Stimulated activated CD4-positive, alpha-beta T cell treated with anti-CD3 and anti-CD28 coated beads, Interleukin-1b, Interleukin-23, amount 100 ng/mL, for 1 hour (primary cell): ENCODE data around the gene OPRM1.

ENCODE experiments used
- DNase-seq, 2 donors: peaks; one replicate each; pipeline ENCODE4 v3.0.0-alpha.2; 2020; ENCODE audit warnings: low read depth in 2 of 2

Gene OPRM1

DNA sequence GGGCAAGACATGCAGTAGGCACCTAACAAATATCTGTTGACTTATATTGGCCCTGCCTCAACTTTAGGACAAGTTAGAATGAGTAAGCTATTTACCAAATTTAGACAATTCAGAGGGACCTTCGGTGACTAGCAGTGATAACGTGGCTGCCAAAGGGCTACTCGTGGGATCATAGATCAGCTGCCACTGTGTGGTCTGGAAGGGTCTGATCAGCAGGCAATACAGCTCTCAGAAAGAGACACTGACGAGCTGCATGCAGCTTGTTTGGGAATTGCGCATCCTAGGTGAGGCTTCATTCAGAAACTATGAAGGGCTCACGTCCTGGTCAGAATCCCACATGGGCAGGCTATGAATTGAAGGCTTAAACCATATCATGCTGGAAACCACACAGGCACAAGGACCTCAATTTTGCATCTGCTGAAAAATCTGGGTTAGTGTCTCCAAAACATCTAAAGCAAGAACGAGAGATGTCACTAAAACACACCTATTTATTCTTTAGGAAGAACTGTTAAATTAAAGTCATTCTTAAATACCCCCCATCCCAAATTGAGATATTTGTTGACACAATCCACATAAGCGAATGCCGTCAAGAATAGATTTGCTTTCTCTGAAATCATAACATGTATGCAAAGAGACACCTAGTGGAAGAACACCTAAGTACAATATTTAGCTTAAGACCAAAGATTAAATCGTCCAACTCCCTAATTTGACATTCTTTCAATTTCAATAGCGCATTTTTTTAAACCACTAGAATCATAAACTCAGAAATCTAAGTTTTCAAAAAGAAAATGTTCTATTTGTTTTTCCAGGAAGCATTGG lies 238.0 kb downstream of the OPRM1 start:
- no peak for DNase-seq

DNA sequence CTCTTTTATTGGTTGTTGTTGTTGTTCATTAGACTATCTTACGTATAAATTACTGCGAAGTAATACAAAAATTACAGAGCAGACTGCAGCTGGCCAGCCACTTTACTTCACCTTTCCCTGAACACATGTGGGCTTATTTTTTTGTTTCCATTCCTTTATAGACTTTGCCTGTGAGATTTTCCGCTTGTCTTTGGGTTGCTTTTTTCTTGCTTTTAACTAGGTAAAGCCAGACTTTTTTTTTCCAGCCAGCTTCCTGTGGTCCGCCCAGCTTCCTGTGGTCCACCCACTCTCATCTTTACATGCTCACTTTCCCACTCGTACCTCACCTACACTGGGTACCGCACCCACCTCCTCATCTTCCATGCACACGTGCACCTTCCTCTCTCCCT lies 238.6 kb downstream of the OPRM1 start:
- no peak for DNase-seq

DNA sequence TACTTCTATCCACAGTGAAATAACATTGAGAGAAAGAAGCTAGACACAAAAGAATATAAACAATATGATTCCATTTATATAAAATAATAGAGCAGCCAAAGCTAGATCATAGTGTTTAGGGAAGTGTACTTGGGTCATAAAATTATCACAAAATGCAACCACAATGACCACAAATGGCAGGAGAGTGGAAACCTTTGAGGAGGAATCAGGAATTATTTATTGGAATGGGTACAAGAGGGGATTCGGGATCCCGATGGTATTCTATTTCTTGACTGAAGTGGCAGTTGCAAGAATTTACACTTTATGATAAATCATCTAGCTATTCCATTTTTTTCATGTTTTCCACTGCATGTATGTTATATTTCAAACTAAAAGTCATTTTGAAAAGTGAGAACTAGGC lies 241.5 kb downstream of the OPRM1 start:
- DNase-seq = no peak

GRCh38 chr6:154284313-154284853 lies 245.3 kb downstream of the OPRM1 start:
- no peak for DNase-seq

- no peak for DNase-seq
These were observed 246.8 kb downstream of the OPRM1 start for GRCh38 chr6:154285826-154286225.

DNA sequence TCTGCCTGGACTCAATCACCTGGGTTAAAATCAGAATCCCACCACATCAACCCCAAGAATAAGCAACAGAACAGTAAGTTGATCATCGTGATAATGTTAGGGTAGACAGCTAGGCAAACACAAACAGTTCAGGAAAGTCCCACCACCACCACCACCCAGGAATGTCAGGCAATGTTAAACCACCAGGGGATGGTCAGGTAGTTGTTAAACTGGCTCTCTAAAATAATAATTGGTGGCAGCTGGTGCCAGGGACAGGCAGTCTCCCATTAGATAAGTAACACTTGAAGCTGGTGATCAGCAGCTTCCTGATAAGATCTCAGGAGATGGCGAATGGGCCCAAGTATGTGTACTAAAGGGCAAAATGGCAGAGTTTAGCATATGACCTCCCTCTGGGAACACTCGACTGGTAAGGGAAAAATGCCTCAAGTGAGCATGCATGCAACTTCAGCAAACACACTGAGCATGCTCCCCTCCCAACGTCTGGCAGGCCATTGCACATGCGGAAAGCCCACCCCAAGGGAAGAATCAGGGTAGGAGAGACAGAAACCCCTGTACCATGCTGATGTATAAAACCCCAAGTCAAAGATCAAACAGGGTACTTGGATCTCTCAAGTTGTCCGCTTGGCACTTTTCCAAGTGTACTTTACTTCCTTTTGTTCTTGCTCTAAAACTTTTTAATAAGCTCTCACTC lies 250.9 kb downstream of the OPRM1 start:
- DNase-seq = no peak

GRCh38 chr6:154292066-154292465 lies 253.0 kb downstream of the OPRM1 start:
- no peak for DNase-seq

- DNase-seq = no peak
These were observed 253.9 kb downstream of the OPRM1 start for GRCh38 chr6:154292855-154293519.

- DNase-seq = no peak
These were observed 256.7 kb downstream of the OPRM1 start for GRCh38 chr6:154295733-154296132.
